GM10847 (cell line): ENCODE results near the gene SIAH3.

Experiments
- POLR2A ChIP-seq: IDR thresholded peaks from 2 replicates; pipeline ENCODE4 v1.6.1; 2011; ENCODE audit not compliant: insufficient read length; ENCODE audit errors: extremely low read depth

The SIAH3 gene

GRCh38 chr13:45811891-45812694 is 39.5 kb downstream of the SIAH3 start:
- TF ChIP-seq POLR2A: no peak

GRCh38 chr13:45809801-45810394 is 41.7 kb downstream of the SIAH3 start:
- no peak for TF ChIP-seq POLR2A

GRCh38 chr13:45808925-45809324 is 42.6 kb downstream of the SIAH3 start:
- no peak for TF ChIP-seq POLR2A

- no peak for TF ChIP-seq POLR2A
Observed at GRCh38 chr13:45807520-45808099, 43.9 kb downstream of the SIAH3 start.

- TF ChIP-seq POLR2A: no peak
Observed at GRCh38 chr13:45800485-45800884, 51.1 kb downstream of the SIAH3 start.

GRCh38 chr13:45799451-45799850 is 52.1 kb downstream of the SIAH3 start:
- no peak for TF ChIP-seq POLR2A

GRCh38 chr13:45798851-45799250 is 52.7 kb downstream of the SIAH3 start:
- no peak for TF ChIP-seq POLR2A

- no peak for TF ChIP-seq POLR2A
Observed at GRCh38 chr13:45796426-45797235, 54.9 kb downstream of the SIAH3 start.

GRCh38 chr13:45792827-45793303 is 58.7 kb downstream of the SIAH3 start:
- TF ChIP-seq POLR2A: no peak

- TF ChIP-seq POLR2A: no peak
Observed at GRCh38 chr13:45788011-45788410, 63.5 kb downstream of the SIAH3 start.

- no peak for TF ChIP-seq POLR2A
Observed at GRCh38 chr13:45787346-45787745, 64.2 kb downstream of the SIAH3 start.

- TF ChIP-seq POLR2A: no peak
Observed at GRCh38 chr13:45786293-45786920, 65.1 kb downstream of the SIAH3 start.

- no peak for TF ChIP-seq POLR2A
Observed at GRCh38 chr13:45784755-45785675, 66.5 kb downstream of the SIAH3 start.
